ENCODE data around the gene IL36A. TPM values are rescaled to one million over a fixed set of nuclear protein-coding genes. Genes with fewer than 3 reads are reported as not detected.

IL36A gene
- total RNA-seq, 1 experiment from 2014 or later, result not detected

GRCh38 chr2:112995346-112995920, 9.8 kb upstream of the IL36A start:
- Histone ChIP-seq H2BK120ac (ENCODE audit: low read depth, low read length, poor library complexity, severe bottlenecking) (no peak overlapping the region), H3K9me3 (ENCODE audit: control insufficient read depth, low read depth, low read length) (no peaks in the 10 kb centered on the region), H2AFZ (ENCODE audit: low read length) (no peak overlapping the region), H3K79me1 (ENCODE audit: insufficient read depth, low read depth, low read length, poor library complexity, severe bottlenecking) (no peaks in the 10 kb centered on the region), H2BK12ac (ENCODE audit: insufficient read length, low read depth, low read length) (no peak overlapping the region), H3K4me2 (ENCODE audit: insufficient read depth, insufficient read length, low read length) (no peak overlapping the region), H4K20me1 (ENCODE audit: control insufficient read depth, insufficient read depth, insufficient read length) (no peaks in the 10 kb centered on the region), H3K27ac (ENCODE audit: insufficient read length, low read depth, low read length) (no peak overlapping the region), H4K8ac (replicated peaks; ENCODE audit: insufficient read length, low read depth, low read length) (no peak overlapping the region), H3T11ph (ENCODE audit: low read length) (no peak overlapping the region), H3K4me1 (ENCODE audit: insufficient read depth, low read length) (no peaks in the 10 kb centered on the region), H3K18ac (ENCODE audit: insufficient read length, low read depth, low read length) (no peak overlapping the region), H3K23me2 (ENCODE audit: insufficient read length, low read depth, low read length, poor library complexity, severe bottlenecking) (no peaks in the 10 kb centered on the region), H3K56ac (ENCODE audit: insufficient read length, low read depth, low read length) (no peak overlapping the region), H2BK5ac (ENCODE audit: insufficient read length, low read length) (no peak overlapping the region), H3K14ac (ENCODE audit: insufficient read depth, low read length) (no peak overlapping the region), H3K4ac (ENCODE audit: low read depth, low read length) (no peak overlapping the region), H3K9ac (ENCODE audit: extremely low read depth, insufficient read length, low read length) (no peak overlapping the region), H2AK5ac (ENCODE audit: insufficient read length, low read length) (no peak overlapping the region), H3K79me2 (ENCODE audit: insufficient read depth, low read length) (no peaks in the 10 kb centered on the region), H2BK20ac (ENCODE audit: low read depth, low read length, poor library complexity, severe bottlenecking) (no peak overlapping the region), H4K91ac (ENCODE audit: insufficient read length, low read depth, low read length) (no peak overlapping the region), H3K27me3 (ENCODE audit: insufficient read depth, low read length) (no peaks in the 10 kb centered on the region), H2BK15ac (ENCODE audit: low read depth, low read length) (no peak overlapping the region), H3K23ac (ENCODE audit: insufficient read length, low read depth, low read length) (no peak overlapping the region), H4K5ac (ENCODE audit: insufficient read length, low read depth, low read length) (no peak overlapping the region)
- no peak for TF ChIP-seq CTCF (conservative IDR thresholded peaks at IDR 0.05)
- Mint-ChIP-seq H3K9me3 (peaks cover 40 to 82% of the 10 kb centered on the region in 2 experiments), H3K27me3 (ENCODE audit: low read depth) (peaks cover 5% of the 10 kb centered on the region), H3K4me3 (no peak overlapping the region), H3K36me3 (ENCODE audit: insufficient read depth in 1 of 3, low read depth in 3 of 3) (peaks cover 0 to 5% (median 0%) of the 10 kb centered on the region in 3 experiments; a peak in 2 of 7 replicates), H3K27ac (no peak overlapping the region), H3K4me1 (no peaks in the 10 kb centered on the region)
- WGBS (ENCODE audit: extremely low coverage, insufficient read length, low lambda C conversion rate), result no CpG with 5 or more reads among the region's 14 CpGs
- DNase-seq, result no peak
